DOHH2 (cell line): ENCODE results near the gene RBM39.

ENCODE experiments used
- H3F3A ChIP-seq: fragments of 200-600 bp; sonication (generic), shearing (Covaris generic); 2 replicates; pipeline ENCODE4 v1.6.0; 2016; ENCODE audit warnings: antibody characterized with exemption, mild to moderate bottlenecking; ENCODE audit not compliant: control insufficient read depth, insufficient read depth
- H3K27ac ChIP-seq: fragments of 200-600 bp; sonication (generic); 2 replicates; pipeline ENCODE4 v1.5.1; 2014; ENCODE audit warnings: low read depth, mild to moderate bottlenecking, low read length, moderate library complexity
- H3K27me3 ChIP-seq: fragments of 200-600 bp; sonication (generic); 2 replicates; pipeline ENCODE4 v1.6.1; 2014; ENCODE audit warnings: mild to moderate bottlenecking, low read length, mixed read lengths; ENCODE audit not compliant: control insufficient read depth
- H3K36me3 ChIP-seq: fragments of 200-600 bp; sonication (generic); 2 replicates; pipeline ENCODE4 v1.6.1; 2014; ENCODE audit warnings: mild to moderate bottlenecking, low read length, moderate library complexity, mixed read lengths; ENCODE audit not compliant: control insufficient read depth
- H3K4me1 ChIP-seq: fragments of 200-600 bp; sonication (generic); 2 replicates; pipeline ENCODE4 v1.6.1; 2014; ENCODE audit warnings: mild to moderate bottlenecking, low read length, mixed read lengths; ENCODE audit not compliant: control insufficient read depth
- H3K4me2 ChIP-seq: fragments of 200-600 bp; sonication (generic); 2 replicates; pipeline ENCODE4 v1.6.0; 2014; ENCODE audit warnings: mild to moderate bottlenecking, low read length, moderate library complexity
- H3K4me3 ChIP-seq: fragments of 200-600 bp; sonication (generic); 2 replicates; pipeline ENCODE4 v1.5.1; 2014; ENCODE audit warnings: mild to moderate bottlenecking, low read length, mixed read lengths
- H3K79me2 ChIP-seq: fragments of 200-600 bp; sonication (generic); 2 replicates; pipeline ENCODE4 v1.6.1; 2014; ENCODE audit warnings: mild to moderate bottlenecking, low read length, mixed read lengths; ENCODE audit not compliant: control insufficient read depth
- H3K9me2 ChIP-seq: fragments of 200-600 bp; sonication (generic); replicated peaks from 2 replicates; pipeline ENCODE4 v1.6.1; 2014; ENCODE audit warnings: mild to moderate bottlenecking, low read length, mixed read lengths; ENCODE audit not compliant: control insufficient read depth
- H3K9me3 ChIP-seq: fragments of 200-600 bp; sonication (generic); 2 replicates; pipeline ENCODE4 v1.6.1; 2014; ENCODE audit warnings: antibody characterized with exemption, low read length, mixed read lengths; ENCODE audit not compliant: control insufficient read depth, insufficient read depth
- H4K20me1 ChIP-seq: fragments of 200-600 bp; sonication (generic); 2 replicates; pipeline ENCODE4 v1.6.0; 2014; ENCODE audit warnings: low read depth, mild to moderate bottlenecking, antibody characterized with exemption, low read length, moderate library complexity; ENCODE audit not compliant: control insufficient read depth, insufficient read depth
- CTCF ChIP-seq: fragments of 200-600 bp; sonication (generic); IDR thresholded peaks from one replicate; pipeline ENCODE4 v1.5.1; 2014; ENCODE audit warnings: antibody characterized with exemption, mild to moderate bottlenecking, low read depth, low read length; ENCODE audit not compliant: poor library complexity, severe bottlenecking
- EZH2phosphoT487 ChIP-seq: fragments of 200-600 bp; sonication (generic); IDR thresholded peaks from 2 replicates; pipeline ENCODE4 v1.6.1; 2017; ENCODE audit warnings: borderline replicate concordance, mild to moderate bottlenecking, antibody characterized with exemption, low read length, moderate library complexity, mixed read lengths

Gene RBM39

DNA sequence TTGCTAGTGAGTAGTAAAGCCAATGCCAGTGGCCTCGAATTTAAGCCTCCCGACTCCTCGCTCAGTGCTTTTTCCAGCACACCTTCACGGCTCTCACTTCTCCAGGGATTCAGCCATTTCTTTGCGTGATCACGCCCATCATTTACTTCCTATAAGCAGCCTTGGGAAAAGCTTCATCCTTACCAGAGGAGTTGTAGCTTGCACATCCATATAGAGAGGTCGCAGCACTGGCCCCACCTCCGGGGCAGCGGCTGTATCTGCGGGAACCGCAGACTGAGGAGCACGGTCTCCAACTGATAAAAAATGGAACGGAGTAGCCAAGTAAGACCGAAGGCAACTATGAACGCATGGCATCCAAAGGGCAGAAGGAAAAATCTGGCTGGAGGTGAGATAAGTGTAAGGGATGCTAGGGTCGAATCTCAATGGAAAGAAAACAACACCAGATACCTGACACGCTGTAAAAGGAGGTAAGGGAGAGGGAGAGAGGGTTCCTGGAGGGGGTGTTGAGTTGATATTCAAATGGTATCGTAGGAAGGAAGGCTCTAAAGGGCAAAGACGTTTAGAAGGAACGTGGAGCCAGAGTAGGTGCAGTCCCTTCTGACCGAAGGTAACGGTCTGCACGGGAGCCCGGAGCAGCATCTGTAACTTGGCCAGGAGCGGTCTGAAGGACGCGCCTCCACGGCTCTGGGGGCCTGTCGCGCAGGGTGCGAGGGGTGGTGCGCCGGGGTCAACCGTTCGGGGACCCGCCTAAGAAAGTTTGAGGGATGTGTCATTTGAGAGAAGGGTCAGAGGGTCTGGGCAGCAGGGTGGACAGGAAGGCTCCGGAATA, 43.5 kb downstream of the RBM39 start:
- Histone ChIP-seq H4K20me1 (no peaks in the 10 kb centered on the region), H3K4me2 (peak overlapping the region; percentile 84), H3K9me3 (no peaks in the 10 kb centered on the region), H3K79me2 (peaks cover 37% of the 10 kb centered on the region), H3K36me3 (peaks cover 56% of the 10 kb centered on the region), H3K27ac (peak overlapping the region; percentile 83), H3F3A (peaks cover 36% of the 10 kb centered on the region), H3K4me1 (peaks cover 29% of the 10 kb centered on the region), H3K4me3 (peak overlapping the region; percentile 97), H3K27me3 (no peaks in the 10 kb centered on the region), H3K9me2 (no peaks in the 10 kb centered on the region)
- TF ChIP-seq EZH2phosphoT487 (no peak), CTCF (no peak)

- Histone ChIP-seq H3K4me2 (peak overlapping the region; percentile 84), H3K36me3 (peaks cover 48% of the 10 kb centered on the region), H3K4me1 (peaks cover 29% of the 10 kb centered on the region), H3K79me2 (peaks cover 37% of the 10 kb centered on the region), H3K27me3 (no peaks in the 10 kb centered on the region), H3F3A (peaks cover 29% of the 10 kb centered on the region), H4K20me1 (no peaks in the 10 kb centered on the region), H3K9me3 (no peaks in the 10 kb centered on the region), H3K9me2 (no peaks in the 10 kb centered on the region), H3K27ac (no peak overlapping the region), H3K4me3 (peak overlapping the region; percentile 97)
- TF ChIP-seq EZH2phosphoT487 = no peak
- no peak for TF ChIP-seq CTCF
These were observed 44.3 kb downstream of the RBM39 start for GRCh38 chr20:35697696-35698297.

GRCh38 chr20:35695978-35696377, 46.1 kb downstream of the RBM39 start:
- no peaks in the 10 kb centered on the region for H3K27me3 ChIP-seq
- no peak overlapping the region for H3K4me2 ChIP-seq
- H3K4me1 ChIP-seq = peaks cover 24% of the 10 kb centered on the region
- H3K9me3 ChIP-seq = no peaks in the 10 kb centered on the region
- no peaks in the 10 kb centered on the region for H4K20me1 ChIP-seq
- no peaks in the 10 kb centered on the region for H3K9me2 ChIP-seq
- no peak for TF ChIP-seq EZH2phosphoT487
- no peak overlapping the region for H3K4me3 ChIP-seq
- no peak overlapping the region for H3K27ac ChIP-seq
- peaks cover 13% of the 10 kb centered on the region for H3F3A ChIP-seq
- peaks cover 33% of the 10 kb centered on the region for H3K79me2 ChIP-seq
- peaks cover 30% of the 10 kb centered on the region for H3K36me3 ChIP-seq

DNA sequence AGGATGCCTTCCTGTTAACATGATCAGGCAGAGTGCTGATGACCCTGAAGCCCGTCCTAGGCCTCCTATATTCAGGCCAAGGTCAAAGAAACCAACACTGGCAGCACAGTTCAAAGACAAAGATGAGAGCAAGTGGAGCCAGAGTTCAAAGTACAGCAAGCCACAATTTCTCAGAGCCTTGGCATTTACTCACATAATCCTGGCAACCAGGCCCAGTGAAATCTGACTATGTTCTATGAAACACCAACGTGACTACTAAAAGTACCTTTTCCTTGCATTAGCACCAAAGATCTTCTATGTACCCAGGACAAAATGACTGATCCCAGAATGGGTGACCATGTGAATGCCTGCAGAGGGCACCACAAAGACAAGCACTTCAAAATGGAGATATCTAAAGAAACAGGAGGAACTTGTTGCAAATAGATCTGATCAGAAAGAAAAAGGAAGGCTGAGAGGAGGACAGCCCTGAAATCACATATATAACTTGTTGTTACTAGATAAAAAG, 46.8 kb downstream of the RBM39 start:
- Histone ChIP-seq H3K27ac (no peak overlapping the region), H3F3A (peaks cover 7% of the 10 kb centered on the region), H3K4me2 (no peak overlapping the region), H3K9me3 (no peaks in the 10 kb centered on the region), H3K9me2 (no peaks in the 10 kb centered on the region), H4K20me1 (no peaks in the 10 kb centered on the region), H3K36me3 (peaks cover 28% of the 10 kb centered on the region), H3K27me3 (no peaks in the 10 kb centered on the region), H3K4me1 (peaks cover 17% of the 10 kb centered on the region), H3K79me2 (peaks cover 26% of the 10 kb centered on the region), H3K4me3 (no peak overlapping the region)
- TF ChIP-seq EZH2phosphoT487 (no peak), CTCF (no peak)
